HG02571 (cell line): Measurements from ENCODE around the gene SNRNP48.

Source experiments
- ATAC-seq: cut with Tn5 transposase; IDR thresholded peaks from one replicate; pipeline ENCODE4 v1.9.1; 2021; ENCODE audit warnings: mild to moderate bottlenecking, moderate library complexity; ENCODE audit not compliant: unreplicated experiment

SNRNP48 gene

DNA sequence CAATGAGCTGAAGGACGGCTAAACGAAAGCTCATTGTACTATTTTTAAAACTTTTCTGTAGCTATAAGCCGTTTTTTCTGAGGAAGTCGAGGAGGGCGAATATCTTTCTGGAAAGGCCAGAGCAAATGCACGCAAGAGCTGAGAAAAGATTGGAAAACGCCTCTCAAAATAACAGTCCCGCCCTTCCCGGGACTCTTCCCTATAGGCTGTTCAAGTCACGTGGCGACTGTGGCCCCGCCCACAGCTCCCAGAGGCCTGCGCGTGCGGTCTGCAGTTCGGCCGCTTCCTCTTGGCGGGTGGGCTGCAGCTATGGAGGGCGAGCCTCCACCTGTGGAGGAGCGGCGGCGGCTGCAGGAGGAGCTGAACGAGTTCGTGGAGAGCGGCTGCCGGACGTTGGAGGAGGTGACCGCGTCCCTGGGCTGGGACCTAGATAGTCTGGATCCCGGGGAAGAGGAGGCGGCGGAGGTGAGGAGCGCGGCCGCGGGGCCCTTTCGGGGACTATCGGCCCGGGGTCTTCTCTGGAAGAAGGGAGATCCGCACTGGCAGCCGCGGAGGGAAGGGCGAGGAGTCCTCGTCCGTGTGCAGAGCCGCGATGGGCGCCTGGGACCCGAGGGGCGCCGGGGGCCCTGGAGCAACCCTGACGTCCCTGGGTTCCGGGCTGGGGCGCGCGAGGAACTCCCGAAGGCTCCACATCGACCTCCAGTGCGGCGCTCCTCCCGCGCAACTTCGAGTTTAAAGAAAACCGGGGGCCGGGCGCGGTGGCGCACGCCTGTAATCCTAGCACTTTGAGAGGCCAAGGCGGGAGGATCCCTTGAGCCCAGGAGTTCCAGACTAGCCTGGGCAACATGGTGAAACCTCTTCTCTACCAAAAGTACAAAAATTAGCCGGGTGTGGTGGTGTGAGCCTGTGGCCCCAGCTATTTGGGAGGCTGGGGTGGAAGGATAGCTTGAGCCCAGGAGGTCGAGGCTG, at the start of gene SNRNP48:
TSS of gene SNRNP48 (plus strand) at position 250 of the 969 bp plus-strand sequence. CDS start at position 310, 60 bp downstream.
- ATAC-seq = peak; percentile 98

- no peak for ATAC-seq
These were observed 49.4 kb upstream of the SNRNP48 start for GRCh38 chr6:7540595-7540994.

- no peak for ATAC-seq
These were observed 48.6 kb upstream of the SNRNP48 start, which contains the start of gene DSP for GRCh38 chr6:7541175-7542064. Gene DSP, plus strand, starts transcription at chr6:7541671. Its CDS starts 245 bp downstream, at chr6:7541916.

- no peak for ATAC-seq
These were observed 47.7 kb upstream of the SNRNP48 start for GRCh38 chr6:7542065-7542873.

GRCh38 chr6:7542874-7543624, 46.9 kb upstream of the SNRNP48 start:
- ATAC-seq = no peak

- ATAC-seq = no peak
These were observed 46.1 kb upstream of the SNRNP48 start for GRCh38 chr6:7543789-7544424.

DNA sequence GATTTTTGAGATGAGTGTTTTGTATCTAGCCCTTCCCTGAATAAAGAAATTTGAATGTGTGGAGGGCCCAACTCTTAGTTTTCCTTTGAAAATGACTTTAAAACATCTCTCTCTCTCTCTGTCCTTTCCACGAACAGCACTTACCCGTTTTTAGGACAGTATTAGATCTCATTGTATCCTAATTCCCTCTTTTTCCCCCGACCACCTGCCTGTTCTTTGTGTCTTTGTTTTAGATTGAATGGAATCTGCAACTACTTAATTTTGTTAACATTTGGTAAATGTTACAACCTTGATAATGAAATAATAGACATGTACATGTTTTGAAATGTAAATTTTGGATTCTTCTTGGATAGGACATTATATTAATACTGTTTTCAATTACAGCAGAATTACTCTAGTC, 45.4 kb upstream of the SNRNP48 start:
- ATAC-seq = no peak

GRCh38 chr6:7545316-7546019, 44.5 kb upstream of the SNRNP48 start:
- ATAC-seq = no peak

- no peak for ATAC-seq
These were observed 44.0 kb upstream of the SNRNP48 start for GRCh38 chr6:7546020-7546369.

DNA sequence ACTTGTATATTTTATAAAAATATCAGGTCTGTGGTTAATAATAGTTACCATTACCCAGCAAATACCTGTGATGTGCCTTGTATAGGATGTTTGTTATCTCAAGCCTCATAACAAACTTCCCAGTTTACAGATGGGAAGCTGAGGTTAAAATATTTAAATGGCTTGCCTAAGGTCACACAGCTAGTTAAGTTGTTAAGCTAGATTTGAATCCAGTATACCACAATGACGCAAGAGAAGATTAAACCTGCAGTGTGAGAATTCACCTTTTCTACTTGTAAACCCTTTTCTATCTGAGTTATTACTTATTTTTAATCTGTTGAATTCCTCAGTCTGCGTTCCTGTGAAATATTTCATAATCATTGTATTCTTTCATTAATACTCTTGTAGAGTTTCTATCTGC, 43.6 kb upstream of the SNRNP48 start:
- no peak for ATAC-seq

GRCh38 chr6:7546896-7547295, 43.1 kb upstream of the SNRNP48 start:
- no peak for ATAC-seq

DNA sequence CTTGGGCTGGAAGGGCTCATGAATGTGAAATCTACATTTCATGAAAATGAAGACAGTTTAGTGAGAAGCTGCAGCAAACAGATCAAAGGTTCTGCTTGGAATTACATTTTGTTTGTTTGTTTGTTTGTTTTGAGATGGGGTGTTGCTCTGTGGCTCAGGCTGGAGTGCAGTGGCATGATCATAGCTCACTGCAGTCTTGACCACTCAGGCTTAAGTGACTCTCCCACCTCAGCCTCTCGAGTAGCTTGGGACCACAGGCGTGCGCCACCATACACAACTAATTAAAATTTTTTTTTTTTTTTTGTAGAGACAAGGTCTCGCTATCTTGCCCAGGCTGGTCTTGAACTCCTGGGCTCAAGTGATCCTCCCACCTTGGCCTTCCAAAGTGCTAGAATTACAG, 42.7 kb upstream of the SNRNP48 start:
- ATAC-seq = no peak

DNA sequence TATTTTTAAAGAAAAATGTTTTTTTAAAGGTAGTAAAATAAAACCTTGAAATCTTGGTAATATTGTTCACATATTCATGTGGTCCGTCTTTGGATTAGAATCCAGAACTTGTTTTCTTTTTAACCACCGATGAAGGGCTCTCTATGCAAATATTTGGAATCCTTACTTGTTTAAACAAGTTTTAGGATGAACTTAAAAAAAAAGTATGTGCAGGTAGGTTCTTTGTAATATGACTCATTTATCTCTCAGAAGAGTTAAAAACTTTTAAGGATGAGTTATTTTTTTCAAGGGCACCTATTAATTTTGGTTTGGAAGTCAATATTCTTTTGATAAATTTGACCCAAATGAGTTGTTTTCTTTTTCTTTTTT, 39.6 kb upstream of the SNRNP48 start:
- no peak for ATAC-seq

DNA sequence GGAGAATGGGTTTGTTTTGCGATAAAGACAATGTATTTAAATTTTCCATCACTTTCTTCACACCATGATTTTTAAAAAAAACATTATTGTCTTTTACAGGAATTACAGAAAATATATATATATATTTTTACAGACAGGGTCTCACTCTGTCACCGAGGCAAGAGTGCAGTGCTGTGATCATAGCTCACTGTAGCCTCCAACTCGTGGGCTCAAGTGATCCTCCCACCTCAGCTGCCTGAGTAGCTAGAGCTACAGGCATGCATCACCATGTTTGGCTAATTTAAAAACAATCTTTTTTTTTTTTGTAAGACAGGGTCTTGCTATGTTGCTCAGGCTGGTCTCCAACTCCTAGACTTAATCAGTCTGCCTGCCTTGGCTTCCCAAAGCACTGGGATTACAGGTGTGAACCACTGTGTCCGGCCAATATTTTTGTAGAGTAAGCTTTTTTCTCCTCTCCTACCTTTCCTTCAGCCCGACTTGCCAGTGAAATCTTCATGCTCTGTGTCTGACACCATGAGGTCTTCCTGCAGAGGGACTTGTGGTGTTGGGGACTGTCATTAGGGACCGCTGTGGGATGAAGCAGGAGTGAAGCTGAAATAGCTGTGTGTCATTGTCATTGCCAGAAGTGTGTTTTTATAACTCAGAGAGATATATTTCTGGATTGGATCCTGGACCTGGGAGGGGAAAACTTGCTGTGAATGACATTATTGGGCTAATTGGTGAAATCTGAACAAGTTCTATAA, 35.3 kb upstream of the SNRNP48 start:
- no peak for ATAC-seq

DNA sequence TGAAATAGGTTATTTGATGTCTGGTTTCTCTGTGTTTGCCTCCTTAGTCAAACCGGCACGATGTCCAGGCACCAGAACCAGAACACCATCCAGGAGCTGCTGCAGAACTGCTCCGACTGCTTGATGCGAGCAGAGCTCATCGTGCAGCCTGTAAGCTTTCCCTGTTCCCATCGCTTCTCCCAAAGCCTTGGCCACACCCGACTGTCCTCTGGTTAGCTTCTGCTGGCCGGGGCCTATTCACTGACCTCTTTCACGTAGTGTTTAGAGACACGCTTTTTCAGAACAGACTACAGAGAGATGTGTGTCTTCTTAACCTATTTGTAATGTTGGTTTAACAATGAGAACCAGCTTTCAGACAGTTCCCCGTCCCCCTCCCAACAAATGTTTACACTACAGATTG, 34.3 kb upstream of the SNRNP48 start:
- ATAC-seq = no peak

GRCh38 chr6:7556394-7557106, 33.4 kb upstream of the SNRNP48 start:
- no peak for ATAC-seq

DNA sequence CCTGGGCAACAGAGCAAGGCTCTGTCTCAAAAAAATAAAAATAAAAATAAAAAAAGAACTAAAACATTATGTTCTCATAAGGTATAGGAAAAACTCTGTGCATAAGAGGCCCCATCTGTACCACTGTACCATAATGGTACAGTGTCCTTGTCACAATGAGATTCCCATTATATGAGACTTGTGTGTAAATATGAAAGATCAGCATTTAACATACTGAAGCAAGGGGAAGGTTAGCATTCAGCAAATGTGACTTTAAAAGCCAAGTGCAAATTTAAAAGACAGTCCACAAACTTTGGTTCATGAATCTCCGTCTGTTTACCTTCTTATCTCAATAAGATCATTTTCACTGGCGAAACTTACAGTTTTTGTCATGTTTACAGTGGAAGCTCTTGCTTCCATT, 32.3 kb upstream of the SNRNP48 start:
- ATAC-seq = no peak

- no peak for ATAC-seq
These were observed 31.2 kb upstream of the SNRNP48 start for GRCh38 chr6:7558781-7559180.
